ENCODE data around the gene RAP1GAP2. TPM values are rescaled to one million over a fixed set of nuclear protein-coding genes. Genes with fewer than 3 reads are reported as not detected.

RAP1GAP2 gene
- polyA plus RNA-seq, 4 donors = 17.6 to 32.1 (median 25.0) TPM

GRCh38 chr17:2962729-2963128 is 166.5 kb downstream of the RAP1GAP2 start:
- no peak for DNase-seq (ENCODE audit: low read depth in 4 of 4, low spot score in 2 of 4)

DNA sequence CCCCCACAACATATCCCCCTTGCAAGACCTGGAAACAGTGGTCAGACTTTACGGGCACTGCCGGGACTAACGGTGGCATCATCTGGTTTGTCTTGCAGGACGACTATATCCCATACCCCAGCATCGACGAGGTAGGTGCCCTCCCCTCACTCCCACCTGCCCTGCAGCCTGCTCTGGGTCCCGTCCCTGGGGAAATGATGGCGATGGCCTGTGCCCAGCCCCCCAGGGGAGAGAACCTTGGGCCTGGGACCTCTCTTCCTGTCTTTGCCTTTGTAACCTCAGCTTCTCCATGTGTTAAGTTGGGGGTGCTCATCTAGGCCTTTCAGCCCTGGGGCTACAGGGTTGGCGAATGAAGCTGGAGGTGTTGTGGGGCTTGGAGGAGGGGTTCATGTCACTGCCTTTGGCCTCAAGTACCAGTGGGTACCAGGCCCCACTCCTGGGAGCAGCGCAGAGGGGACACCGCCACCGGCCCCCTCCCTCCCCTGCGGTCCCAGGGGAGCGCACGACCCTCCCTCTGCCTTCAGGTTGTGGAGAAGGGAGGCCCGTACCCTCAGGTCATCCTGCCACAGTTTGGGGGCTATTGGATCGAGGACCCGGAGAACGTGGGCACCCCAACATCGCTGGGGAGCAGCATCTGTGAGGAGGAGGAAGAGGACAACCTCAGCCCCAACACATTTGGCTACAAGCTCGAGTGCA is 167.2 kb downstream of the RAP1GAP2 start:
- DNase-seq (ENCODE audit: low read depth in 4 of 4, low spot score in 2 of 4) = no peak

GRCh38 chr17:2964028-2964356 is 167.8 kb downstream of the RAP1GAP2 start:
- DNase-seq (ENCODE audit: low read depth in 4 of 4, low spot score in 2 of 4) = no peak

GRCh38 chr17:2964370-2964769 is 168.1 kb downstream of the RAP1GAP2 start:
- no peak for DNase-seq (ENCODE audit: low read depth in 4 of 4, low spot score in 2 of 4)

- DNase-seq (ENCODE audit: low read depth in 4 of 4, low spot score in 2 of 4) = no peak
Measured at GRCh38 chr17:2964831-2965230, 168.6 kb downstream of the RAP1GAP2 start.

- no peak for DNase-seq (ENCODE audit: low read depth in 4 of 4, low spot score in 2 of 4)
Measured at GRCh38 chr17:2965621-2966595, 169.7 kb downstream of the RAP1GAP2 start.

GRCh38 chr17:2967515-2967914 is 171.3 kb downstream of the RAP1GAP2 start:
- no peak for DNase-seq (ENCODE audit: low read depth in 4 of 4, low spot score in 2 of 4)

DNA sequence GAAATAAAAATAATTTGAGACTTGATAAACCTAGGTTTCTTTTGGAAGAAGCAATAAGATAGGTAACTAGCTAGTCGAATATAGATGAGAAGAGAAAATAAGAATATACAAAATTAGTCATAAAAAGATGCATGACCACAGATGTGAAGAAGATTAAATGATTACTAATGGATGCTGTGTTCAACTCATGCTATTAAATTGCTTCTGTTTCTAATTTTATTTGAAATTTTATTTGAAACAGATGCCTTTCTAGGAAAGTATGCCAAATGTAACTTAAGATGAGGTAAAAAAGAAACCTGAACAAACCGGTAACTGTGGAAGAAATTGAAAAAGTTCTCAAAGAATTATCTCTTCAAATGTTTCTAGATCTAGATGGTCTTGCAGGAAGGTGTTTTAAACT is 175.6 kb downstream of the RAP1GAP2 start:
- DNase-seq (ENCODE audit: low read depth in 4 of 4, low spot score in 2 of 4) = no peak

- no peak for DNase-seq (ENCODE audit: low read depth in 4 of 4, low spot score in 2 of 4)
Measured at GRCh38 chr17:2972749-2973148, 176.5 kb downstream of the RAP1GAP2 start.

DNA sequence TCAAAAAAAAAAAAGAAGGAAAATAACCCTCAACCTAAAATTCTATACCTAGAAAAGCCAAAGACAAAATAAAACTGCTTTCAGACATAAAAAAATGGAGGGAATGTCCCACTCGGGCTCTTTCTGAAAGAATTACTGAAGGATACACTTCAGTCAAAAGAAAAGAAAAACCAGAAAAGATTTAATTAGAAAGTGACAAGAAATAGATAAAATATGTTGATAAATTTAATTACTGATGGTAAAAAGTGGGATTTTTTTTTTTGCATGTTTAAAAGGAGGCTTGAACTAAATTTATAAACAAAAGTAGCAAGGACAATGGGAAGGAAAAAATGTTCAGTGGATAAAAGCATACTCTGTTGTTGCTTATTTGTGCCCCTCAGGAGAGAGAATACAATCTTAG is 178.1 kb downstream of the RAP1GAP2 start:
- no peak for DNase-seq (ENCODE audit: low read depth in 4 of 4, low spot score in 2 of 4)

GRCh38 chr17:2975469-2975958 is 179.3 kb downstream of the RAP1GAP2 start:
- no peak for DNase-seq (ENCODE audit: low read depth in 4 of 4, low spot score in 2 of 4)

GRCh38 chr17:2977157-2977556 is 180.9 kb downstream of the RAP1GAP2 start:
- DNase-seq (ENCODE audit: low read depth in 4 of 4, low spot score in 2 of 4) = no peak

GRCh38 chr17:2978116-2978515 is 181.9 kb downstream of the RAP1GAP2 start:
- no peak for DNase-seq (ENCODE audit: low read depth in 4 of 4, low spot score in 2 of 4)

DNA sequence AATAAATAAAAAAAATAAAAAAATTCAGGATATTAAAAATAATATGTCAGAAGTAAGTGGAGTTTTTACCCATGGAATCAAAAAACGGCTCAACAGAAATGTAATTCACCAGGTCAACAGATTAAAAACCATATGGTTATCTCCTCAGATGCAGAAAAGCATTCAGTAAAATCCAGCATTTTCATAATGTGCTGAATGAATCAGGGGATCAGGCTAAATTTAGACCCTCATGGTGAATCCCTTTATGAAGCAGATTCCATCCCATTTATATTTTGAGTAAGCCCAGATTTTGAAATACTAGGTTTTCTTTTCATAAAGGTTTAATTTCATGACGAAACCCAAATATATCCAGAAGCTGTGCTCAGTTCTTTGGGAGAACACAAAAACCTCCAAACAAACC is 182.8 kb downstream of the RAP1GAP2 start:
- DNase-seq (ENCODE audit: low read depth in 4 of 4, low spot score in 2 of 4) = no peak

DNA sequence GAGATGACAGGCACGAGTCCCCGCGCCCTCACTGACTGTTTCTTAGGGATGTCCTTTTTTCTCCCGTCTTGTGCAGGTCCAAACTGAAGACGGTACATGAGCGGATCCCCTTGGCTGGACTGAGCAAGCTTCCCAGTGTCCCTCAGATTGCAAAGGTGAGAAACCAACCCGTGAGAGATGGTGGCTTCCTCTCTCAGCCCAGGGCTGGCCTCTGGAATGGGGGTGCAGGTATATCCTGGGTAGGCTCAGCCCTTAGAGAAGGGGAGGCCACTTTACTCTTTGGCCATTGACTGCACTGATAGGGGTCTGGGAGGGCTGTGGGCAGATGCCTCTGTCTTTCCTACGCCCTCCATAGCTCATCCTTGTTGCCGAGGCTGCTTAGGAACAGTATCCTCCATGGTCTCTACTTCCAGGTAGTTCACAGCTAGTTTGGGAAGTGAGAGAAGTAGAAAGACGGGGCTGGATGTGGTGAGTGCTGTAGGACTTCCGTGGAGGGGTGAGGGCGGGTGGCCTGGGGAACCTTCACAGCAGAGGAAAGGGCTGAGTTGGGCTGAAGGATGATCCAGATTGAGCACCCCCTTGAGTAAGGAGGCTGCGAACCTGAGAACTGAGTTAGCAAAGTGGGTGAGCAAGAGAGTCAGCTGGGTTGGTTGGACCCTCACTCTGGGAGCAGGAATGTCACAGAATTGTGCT is 184.1 kb downstream of the RAP1GAP2 start:
- DNase-seq (ENCODE audit: low read depth in 4 of 4, low spot score in 2 of 4) = no peak

DNA sequence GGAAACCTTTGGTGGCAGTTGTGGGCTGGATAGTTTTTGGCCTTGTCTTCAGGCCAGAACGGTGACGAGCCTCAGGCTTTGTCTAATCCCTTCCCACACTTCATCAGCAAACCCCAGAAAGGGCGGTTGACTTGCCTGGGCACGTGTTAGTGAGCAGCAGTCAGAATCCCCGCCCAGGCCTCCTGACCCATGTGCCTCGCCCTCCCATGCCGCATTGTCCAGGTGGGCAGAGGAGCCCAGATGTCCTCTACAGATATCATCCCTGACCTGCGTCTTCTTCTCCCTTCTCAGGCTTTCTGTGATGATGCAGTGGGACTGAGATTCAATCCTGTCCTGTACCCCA is 184.6 kb downstream of the RAP1GAP2 start:
- DNase-seq (ENCODE audit: low read depth in 4 of 4, low spot score in 2 of 4) = no peak

GRCh38 chr17:2981325-2981724 is 185.1 kb downstream of the RAP1GAP2 start:
- no peak for DNase-seq (ENCODE audit: low read depth in 4 of 4, low spot score in 2 of 4)

GRCh38 chr17:2982854-2983253 is 186.6 kb downstream of the RAP1GAP2 start:
- no peak for DNase-seq (ENCODE audit: low read depth in 4 of 4, low spot score in 2 of 4)

DNA sequence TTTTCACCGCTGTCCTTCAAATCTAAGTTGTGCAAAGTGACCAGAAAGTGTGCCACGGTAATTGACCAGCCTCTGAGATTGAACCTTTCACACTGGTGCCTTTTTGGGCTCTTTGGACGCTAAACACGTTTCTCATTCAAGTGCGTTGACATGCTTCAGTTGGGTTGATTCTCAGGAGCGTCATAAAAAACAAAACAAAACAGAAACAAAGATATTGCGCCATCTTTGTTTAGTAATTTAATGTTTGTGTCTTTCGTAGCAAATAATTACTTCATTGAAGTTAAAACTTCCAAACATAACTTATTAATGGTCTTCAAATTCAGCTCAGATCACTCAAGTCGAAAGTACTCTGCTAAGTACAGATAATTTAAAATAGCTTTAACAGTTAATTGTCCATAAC is 187.0 kb downstream of the RAP1GAP2 start:
- DNase-seq (ENCODE audit: low read depth in 4 of 4, low spot score in 2 of 4) = no peak

GRCh38 chr17:2985318-2985717 is 189.1 kb downstream of the RAP1GAP2 start:
- DNase-seq (ENCODE audit: low read depth in 4 of 4, low spot score in 2 of 4) = no peak

- DNase-seq (ENCODE audit: low read depth in 4 of 4, low spot score in 2 of 4) = no peak
Measured at GRCh38 chr17:2986925-2987324, 190.7 kb downstream of the RAP1GAP2 start.
